Activated naive CD4-positive, alpha-beta T cell treated with Interleukin-2 at 50 U/mL for 16 hours (primary cell): ENCODE measurements around the gene PNLIP.

Experiments
- DNase-seq: peaks from one replicate; pipeline ENCODE4 v3.0.0-alpha.2; 2020

Gene PNLIP

GRCh38 chr10:116587878-116588591, 42.3 kb downstream of the PNLIP start:
- no peak for DNase-seq

- no peak for DNase-seq
These were observed 43.3 kb downstream of the PNLIP start for GRCh38 chr10:116588995-116589394.

- no peak for DNase-seq
These were observed 44.2 kb downstream of the PNLIP start for GRCh38 chr10:116589926-116590325.

GRCh38 chr10:116590590-116591444, 45.1 kb downstream of the PNLIP start, which contains the start of gene PNLIPRP1:
Gene PNLIPRP1, plus strand, starts transcription at chr10:116590959. Its CDS starts 171 bp downstream, at chr10:116591130.
- DNase-seq = no peak

- no peak for DNase-seq
These were observed 47.5 kb downstream of the PNLIP start for GRCh38 chr10:116593139-116593740.

- no peak for DNase-seq
These were observed 48.8 kb downstream of the PNLIP start for GRCh38 chr10:116594525-116595035.

GRCh38 chr10:116596062-116596461, 50.3 kb downstream of the PNLIP start:
- no peak for DNase-seq

- DNase-seq = no peak
These were observed 51.8 kb downstream of the PNLIP start for GRCh38 chr10:116597543-116597942.

- no peak for DNase-seq
These were observed 52.6 kb downstream of the PNLIP start for GRCh38 chr10:116598329-116598728.

GRCh38 chr10:116599991-116600390, 54.3 kb downstream of the PNLIP start:
- DNase-seq = no peak

- no peak for DNase-seq
These were observed 57.1 kb downstream of the PNLIP start for GRCh38 chr10:116602648-116603400.

GRCh38 chr10:116606061-116606483, 60.3 kb downstream of the PNLIP start:
- no peak for DNase-seq

- no peak for DNase-seq
These were observed 61.6 kb downstream of the PNLIP start for GRCh38 chr10:116607336-116607735.

- no peak for DNase-seq
These were observed 63.2 kb downstream of the PNLIP start for GRCh38 chr10:116608686-116609594.

GRCh38 chr10:116610443-116611152, 64.9 kb downstream of the PNLIP start:
- no peak for DNase-seq

GRCh38 chr10:116611153-116611545, 65.4 kb downstream of the PNLIP start:
- DNase-seq = no peak

- DNase-seq = no peak
These were observed 66.5 kb downstream of the PNLIP start for GRCh38 chr10:116612107-116612769.

GRCh38 chr10:116613471-116613870, 67.7 kb downstream of the PNLIP start:
- no peak for DNase-seq

GRCh38 chr10:116614796-116615195, 69.1 kb downstream of the PNLIP start:
- DNase-seq = no peak

- DNase-seq = no peak
These were observed 69.6 kb downstream of the PNLIP start for GRCh38 chr10:116615199-116615776.
